Kidney (tissue), 14 donors: ENCODE measurements around the gene SACM1L. TPM values are rescaled to one million over a fixed set of nuclear protein-coding genes. Genes with fewer than 3 reads are reported as not detected.
"Not testable (repeated sequence)": the region's sequence is repeated elsewhere in the genome, so short reads cannot be mapped to it uniquely, and the experiment has no call there.

Experiments used
- DNase-seq, 5 donors: peaks; one replicate each; pipeline ENCODE4 v3.0.0-alpha.2; 2013 to 2020
- FAIRE-seq: peaks from 2 replicates; lab custom pipeline; 2012; peaks lifted over from hg19 to GRCh38; lab: Jason Lieb, UNC
- H3K27ac ChIP-seq, 2 donors: one replicate each; pipeline ENCODE4 v1.7.0; 2013; ENCODE audit warnings: low read depth in 2 of 2, low read length in 2 of 2, inconsistent platforms in 1 of 2
- H3K27me3 ChIP-seq: one replicate; pipeline ENCODE4 v1.7.1; 2013; ENCODE audit warnings: low read length, inconsistent platforms; ENCODE audit not compliant: control insufficient read depth, insufficient read depth
- H3K36me3 ChIP-seq, 3 donors: one replicate each; pipeline versions ENCODE4 v1.7.0 to v1.7.1; 2013; ENCODE audit warnings: low read length in 3 of 3, control low read depth in 1 of 3, inconsistent platforms in 1 of 3; ENCODE audit not compliant: insufficient read depth in 3 of 3, control insufficient read depth in 2 of 3
- H3K4me1 ChIP-seq, 3 donors: one replicate each; pipeline versions ENCODE4 v1.7.0 to v1.7.1; 2013; ENCODE audit warnings: low read length in 3 of 3, inconsistent platforms in 1 of 3, low read depth in 1 of 3; ENCODE audit not compliant: control insufficient read depth in 2 of 3, insufficient read depth in 2 of 3
- H3K4me3 ChIP-seq, 3 donors: one replicate each; pipeline versions ENCODE4 v1.7.0 to v1.8.1; 2013; ENCODE audit warnings: low read length in 3 of 3, control low read depth in 1 of 3, inconsistent platforms in 1 of 3
- H3K9ac ChIP-seq, 3 donors: one replicate each; pipeline versions ENCODE4 v1.7.0 to v1.7.1; 2013; ENCODE audit warnings: low read length in 3 of 3, control low read depth in 1 of 3, inconsistent platforms in 1 of 3
- H3K9me3 ChIP-seq, 3 donors: one replicate each; pipeline versions ENCODE4 v1.7.0 to v1.7.1; 2013; ENCODE audit warnings: low read length in 3 of 3, control low read depth in 1 of 3, inconsistent platforms in 1 of 3; ENCODE audit not compliant: control insufficient read depth in 2 of 3, insufficient read depth in 1 of 3
- intact Hi-C: fragments of 100-400 bp; cut with DNase I; formaldehyde crosslinking; loops from one replicate; pipeline ENCODE4 v1.11.1; 2022
- polyA plus RNA-seq: library from polyadenylated mRNA; stranded (reverse); fragments of 350-450 nt; fragmentation: Illumina TruSeq; extraction: RNeasy Lipid Tissue Mini Kit (QIAGEN cat#74804); gene quantifications from one replicate; pipeline ENCODE4 v1.2.3, GENCODE V29; 2014; ENCODE audit warnings: low read depth, low replicate concordance; ENCODE audit not compliant: insufficient read depth
- total RNA-seq: library from RNA; stranded (reverse); fragmentation: NEBNext Ultra II Directional; extraction: Animal tissue kit (Norgen Biotek cat#: 25700); gene quantifications from one replicate; pipeline ENCODE4 v1.2.1, GENCODE V29; 2021
- TF ChIP-seq, protein P1 (sequence below): IDR thresholded peaks from 3 replicates; pipeline ENCODE4 v1.5.1; 2012; ENCODE audit warnings: mild to moderate bottlenecking, moderate library complexity, borderline replicate concordance; ENCODE audit not compliant: insufficient read depth; ENCODE audit errors: extremely low read depth
- donor health status: control.
- donor health status: control.
- donor health status: control.
- donor health status: control.
- donor health status: control.
- donor health status: DM: yes; HTN: yes; CAD: no.
- donor health status: Normal renal cell carcinoma (clear cell type).

Gene SACM1L
- total and polyA plus RNA-seq, 2 donors from 2014 or later = 27.1 to 53.1 TPM

DNA sequence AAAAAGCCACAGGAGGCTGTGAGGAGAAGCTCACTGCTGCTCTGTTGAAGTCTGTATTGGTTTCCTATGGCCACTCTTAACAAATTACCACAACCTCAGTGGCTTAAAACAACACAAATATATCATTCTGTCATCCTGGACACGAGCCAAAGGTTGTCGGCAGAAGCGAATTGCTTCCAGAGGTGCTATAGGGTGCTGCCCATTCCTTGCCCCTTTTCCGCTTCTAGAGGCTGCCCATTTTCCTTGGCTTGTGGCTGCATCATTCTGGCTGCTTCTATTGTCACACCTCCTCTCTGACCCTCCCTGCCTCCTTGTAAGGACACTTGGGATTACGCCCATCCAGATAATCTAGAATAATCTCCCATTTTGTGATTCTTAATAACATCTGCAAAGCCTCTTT is 6.4 kb upstream of the SACM1L start:
- TF ChIP-seq, protein P1, sequence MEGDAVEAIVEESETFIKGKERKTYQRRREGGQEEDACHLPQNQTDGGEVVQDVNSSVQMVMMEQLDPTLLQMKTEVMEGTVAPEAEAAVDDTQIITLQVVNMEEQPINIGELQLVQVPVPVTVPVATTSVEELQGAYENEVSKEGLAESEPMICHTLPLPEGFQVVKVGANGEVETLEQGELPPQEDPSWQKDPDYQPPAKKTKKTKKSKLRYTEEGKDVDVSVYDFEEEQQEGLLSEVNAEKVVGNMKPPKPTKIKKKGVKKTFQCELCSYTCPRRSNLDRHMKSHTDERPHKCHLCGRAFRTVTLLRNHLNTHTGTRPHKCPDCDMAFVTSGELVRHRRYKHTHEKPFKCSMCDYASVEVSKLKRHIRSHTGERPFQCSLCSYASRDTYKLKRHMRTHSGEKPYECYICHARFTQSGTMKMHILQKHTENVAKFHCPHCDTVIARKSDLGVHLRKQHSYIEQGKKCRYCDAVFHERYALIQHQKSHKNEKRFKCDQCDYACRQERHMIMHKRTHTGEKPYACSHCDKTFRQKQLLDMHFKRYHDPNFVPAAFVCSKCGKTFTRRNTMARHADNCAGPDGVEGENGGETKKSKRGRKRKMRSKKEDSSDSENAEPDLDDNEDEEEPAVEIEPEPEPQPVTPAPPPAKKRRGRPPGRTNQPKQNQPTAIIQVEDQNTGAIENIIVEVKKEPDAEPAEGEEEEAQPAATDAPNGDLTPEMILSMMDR = no peak
- Histone ChIP-seq H3K4me1 (peaks cover 0 to 4% (median 3%) of the 10 kb centered on the region in 3 donors), H3K27ac (no peak overlapping the region), H3K9ac (no peak overlapping the region), H3K9me3 (no peaks in the 10 kb centered on the region), H3K36me3 (peaks cover 0 to 3% (median 0%) of the 10 kb centered on the region in 3 donors), H3K27me3 (no peaks in the 10 kb centered on the region), H3K4me3 (no peak overlapping the region)
- no peak for DNase-seq
- FAIRE-seq = no peak
- intact Hi-C loops = no loop called here

DNA sequence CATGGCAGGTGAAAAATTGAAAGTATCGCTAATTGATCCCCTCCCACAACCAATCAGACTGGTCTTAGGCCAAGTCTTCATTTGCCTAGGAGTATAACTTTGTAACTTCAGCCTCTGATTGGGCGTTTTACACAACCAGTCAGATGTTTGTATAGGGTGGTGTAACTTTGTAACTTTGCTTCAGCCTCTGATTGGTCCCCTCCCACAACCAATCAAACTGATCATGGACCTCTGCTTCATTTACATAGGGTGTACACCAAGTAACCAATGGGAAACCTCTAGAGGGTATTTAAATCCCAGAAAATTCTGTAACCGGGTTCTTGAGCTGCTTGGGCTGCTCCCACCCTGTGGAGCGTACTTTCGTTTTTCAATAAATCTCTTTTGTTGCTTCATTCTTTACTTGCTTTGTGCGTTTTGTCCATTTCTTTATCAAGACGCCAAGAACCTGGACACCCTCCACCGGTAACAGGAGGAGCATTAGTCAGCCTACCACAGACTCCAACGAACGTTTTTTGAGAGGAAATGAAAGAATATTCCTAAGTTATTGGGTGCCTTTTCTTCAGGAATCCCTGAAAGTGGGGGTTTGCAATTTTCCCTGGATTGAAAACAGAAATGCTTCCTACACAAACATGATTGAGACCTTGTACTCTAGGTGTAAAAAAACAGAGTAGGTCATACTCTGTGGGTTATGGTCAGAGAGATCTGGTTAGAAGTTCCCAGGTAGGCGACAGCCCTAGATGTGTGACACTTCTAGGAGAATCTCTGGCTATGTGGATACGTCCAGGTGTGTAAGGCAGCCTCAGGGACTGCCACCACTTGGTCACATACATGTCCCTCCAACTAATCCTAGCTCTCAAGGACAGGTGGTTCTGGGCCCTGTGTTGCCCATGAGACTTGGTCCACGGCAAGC is 5.5 kb upstream of the SACM1L start:
- Histone ChIP-seq H3K4me1 (peaks cover 0 to 4% (median 3%) of the 10 kb centered on the region in 3 donors), H3K27ac (no peak overlapping the region), H3K36me3 (peaks cover 0 to 3% (median 0%) of the 10 kb centered on the region in 3 donors), H3K9ac (no peak overlapping the region), H3K27me3 (no peaks in the 10 kb centered on the region), H3K4me3 (no peak overlapping the region), H3K9me3 (no peaks in the 10 kb centered on the region)
- TF ChIP-seq, protein P1 = no peak
- DNase-seq (no peak), FAIRE-seq (no peak)
- intact Hi-C loops = no loop called here

DNA sequence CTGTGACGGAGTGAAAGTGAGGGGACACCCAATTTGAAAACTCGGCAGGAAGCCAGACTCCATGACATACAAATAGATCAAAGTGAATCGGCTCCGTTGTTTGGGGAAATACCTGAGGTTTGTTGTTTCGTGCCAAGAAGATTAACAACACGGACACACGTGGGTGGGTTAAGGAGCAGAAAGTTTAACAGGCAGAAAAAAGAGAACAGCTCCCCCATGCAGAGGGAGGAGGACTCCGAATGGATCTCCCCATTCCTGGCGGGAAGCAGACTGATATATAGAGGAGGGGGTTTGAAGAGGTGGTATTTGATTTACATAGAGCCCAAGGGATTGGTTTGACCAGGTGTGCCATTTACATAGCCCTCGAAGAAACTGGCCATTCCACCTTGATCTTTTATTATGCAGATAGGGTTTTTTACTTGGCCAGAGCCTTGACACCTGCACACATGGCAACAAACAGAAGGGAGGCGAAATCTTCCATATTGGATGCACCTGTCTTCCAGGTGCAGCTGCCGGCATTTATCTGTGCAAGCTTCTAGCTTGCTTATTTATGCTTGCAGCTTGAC is 4.8 kb upstream of the SACM1L start:
- Histone ChIP-seq H3K4me3 (no peak overlapping the region), H3K9ac (no peak overlapping the region), H3K9me3 (no peaks in the 10 kb centered on the region), H3K36me3 (peaks cover 0 to 3% (median 0%) of the 10 kb centered on the region in 3 donors), H3K4me1 (peaks cover 0 to 4% (median 3%) of the 10 kb centered on the region in 3 donors), H3K27me3 (no peaks in the 10 kb centered on the region), H3K27ac (no peak overlapping the region)
- FAIRE-seq (no peak), DNase-seq (peak in 2 of 5 donors; percentile 47 to 61)
- intact Hi-C loops = no loop called here
- TF ChIP-seq, protein P1 = no peak

- H3K27me3 ChIP-seq, DNase-seq, FAIRE-seq, H3K36me3 ChIP-seq, H3K27ac ChIP-seq, H3K9me3 ChIP-seq, H3K4me1 ChIP-seq, H3K9ac ChIP-seq, intact Hi-C loops, H3K4me3 ChIP-seq: not testable (repeated sequence)
These were observed 3.5 kb upstream of the SACM1L start for GRCh38 chr3:45685722-45686121.
